Measurements from ENCODE around the gene LRIG2.
"Not testable (repeated sequence)": the region's sequence is repeated elsewhere in the genome, so short reads cannot be mapped to it uniquely, and the experiment has no call there.

Gene LRIG2

DNA sequence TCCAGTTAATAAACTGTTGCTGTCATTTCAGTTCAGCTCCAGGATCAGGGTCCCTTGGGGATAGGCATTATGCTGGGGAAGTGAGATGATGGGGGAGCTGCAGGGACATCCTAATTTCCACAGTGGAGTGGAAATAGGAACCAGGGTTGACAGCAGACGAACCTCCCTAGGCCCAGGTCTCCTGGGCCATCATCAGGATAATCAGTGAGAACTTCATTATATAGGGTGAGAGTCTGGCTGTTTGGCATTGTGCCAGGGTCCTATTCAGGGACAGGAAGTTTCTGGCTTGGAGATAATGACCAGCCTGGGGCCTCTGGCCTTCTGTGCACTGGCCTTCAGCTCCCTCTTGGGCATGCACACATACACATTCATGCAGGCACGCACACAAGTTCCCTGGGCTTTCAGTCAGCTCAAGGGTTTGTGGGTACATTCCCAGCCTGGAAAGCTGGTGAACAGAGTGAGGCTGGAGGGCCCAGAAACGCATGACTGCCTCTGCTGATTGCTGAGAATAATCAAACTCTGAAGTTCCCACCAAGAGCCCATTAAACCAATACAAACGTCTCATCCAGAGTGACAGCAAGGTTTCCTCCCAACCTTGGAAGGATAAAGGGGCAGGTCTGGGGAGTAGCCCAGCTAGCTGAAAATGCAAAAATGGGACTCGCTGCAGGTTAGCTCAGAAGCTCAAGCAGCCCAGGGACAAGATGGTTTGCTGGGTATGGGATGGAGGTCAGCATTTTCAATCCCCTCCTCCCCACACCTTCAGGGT, 13.9 kb upstream of the LRIG2 start:
- DNase-seq, result no peak

DNA sequence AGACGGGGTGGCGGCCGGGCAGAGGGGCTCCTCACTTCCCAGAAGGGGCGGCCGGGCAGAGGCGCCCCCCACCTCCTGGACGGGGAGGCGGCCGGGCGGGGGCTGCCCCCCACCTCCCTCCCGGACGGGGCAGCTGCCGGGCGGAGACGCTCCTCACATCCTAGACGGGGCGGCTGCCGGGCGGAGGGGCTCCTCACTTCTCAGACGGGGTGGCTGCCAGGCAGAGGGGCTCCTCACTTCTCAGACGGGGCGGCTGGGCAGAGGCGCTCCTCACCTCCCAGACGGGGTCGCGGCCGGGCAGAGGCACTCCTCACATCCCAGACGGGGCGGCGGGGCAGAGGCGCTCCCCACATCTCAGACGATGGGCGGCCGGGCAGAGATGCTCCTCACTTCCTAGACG, 9.5 kb upstream of the LRIG2 start:
- DNase-seq, result not testable (repeated sequence)

DNA sequence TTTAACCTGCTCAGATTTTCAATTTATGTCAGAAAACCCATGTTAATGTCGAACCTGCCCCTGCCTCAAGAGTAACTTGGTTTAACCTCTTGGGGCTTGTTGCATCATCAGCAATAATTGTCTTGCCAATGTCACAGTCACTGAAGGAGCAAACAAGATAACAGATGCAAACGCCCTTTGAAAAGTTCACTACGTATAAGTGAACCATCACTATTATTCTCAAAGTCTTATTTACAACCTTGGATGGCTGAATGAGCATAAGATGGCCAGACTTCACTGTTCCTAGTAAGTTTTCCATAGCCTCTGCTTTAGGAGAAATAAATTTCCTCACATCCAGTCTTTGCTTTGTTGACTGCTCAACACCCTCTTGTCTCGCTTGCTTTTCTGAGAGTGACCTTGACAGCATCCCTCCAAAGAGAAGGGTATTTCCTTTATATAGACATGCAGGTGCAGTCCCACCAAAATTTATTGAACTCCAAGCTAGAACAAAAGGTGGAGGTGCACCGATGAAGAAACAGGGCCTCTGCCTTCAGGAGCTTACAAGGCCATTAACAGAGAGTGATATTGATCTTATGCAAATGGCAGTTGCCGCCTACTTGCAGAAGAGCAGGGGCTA, 749 bp upstream of the LRIG2 start:
- DNase-seq, result no peak

DNA sequence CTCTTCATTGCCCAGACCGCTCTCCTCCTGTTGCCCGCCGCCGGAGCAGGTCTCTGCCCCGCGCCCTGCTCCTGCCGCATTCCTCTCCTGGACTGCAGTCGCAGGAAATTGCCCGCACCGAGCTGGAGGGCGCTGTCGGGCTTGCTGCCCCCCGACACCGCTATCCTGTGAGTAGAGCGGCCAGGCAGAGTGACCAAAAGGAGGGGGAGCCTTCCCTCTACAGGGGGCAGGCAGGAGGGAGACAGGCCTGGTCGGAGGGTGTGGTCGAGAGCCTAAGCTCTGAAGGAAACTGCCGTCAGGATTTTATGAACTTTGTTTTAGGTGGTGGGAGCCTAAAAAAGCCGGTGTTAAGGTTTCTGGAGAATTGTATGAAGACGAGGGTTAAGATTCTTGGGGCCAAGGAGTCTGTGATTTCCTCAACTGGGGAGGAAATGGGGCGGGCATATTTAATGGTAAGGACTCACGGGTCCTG, 517 bp downstream of the LRIG2 start:
- no peak for DNase-seq

DNA sequence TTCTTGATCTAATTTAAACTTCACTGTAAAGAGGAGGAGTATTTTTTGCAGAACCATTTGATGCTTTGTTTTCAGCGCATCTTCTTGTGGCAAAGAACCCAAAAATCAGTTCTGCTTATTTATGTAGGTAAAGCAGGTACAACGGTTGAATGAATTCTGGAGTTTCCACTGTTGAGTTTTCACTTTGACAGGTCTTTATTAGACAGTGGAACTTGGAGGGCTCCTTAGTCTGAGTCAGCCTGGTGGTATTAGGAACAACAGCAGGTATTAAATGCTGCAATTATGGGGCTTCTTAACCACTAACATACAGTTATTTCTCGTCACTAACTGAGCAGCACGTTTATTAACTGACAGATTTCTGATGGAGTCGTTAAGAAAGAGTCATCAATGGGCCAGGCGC, 1.2 kb downstream of the LRIG2 start:
- DNase-seq, result no peak

DNA sequence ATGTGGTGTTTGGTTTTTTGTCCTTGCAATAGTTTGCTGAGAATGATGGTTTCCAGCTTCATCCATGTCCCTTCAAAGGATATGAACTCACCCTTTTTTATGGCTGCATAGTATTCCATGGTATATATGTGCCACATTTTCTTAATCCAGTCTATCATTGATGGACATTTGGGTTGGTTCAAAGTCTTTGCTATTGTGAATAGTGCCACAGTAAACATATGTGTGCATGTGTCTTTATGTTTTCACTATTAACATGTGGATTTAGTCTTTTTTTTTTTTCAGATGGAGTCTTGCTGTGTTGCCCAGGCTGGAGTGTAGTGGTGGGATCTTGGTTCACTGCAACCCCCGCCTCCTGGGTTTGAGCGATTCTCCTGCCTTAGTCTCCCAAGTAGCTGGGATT, 5.0 kb downstream of the LRIG2 start:
- not testable (repeated sequence) for DNase-seq

DNA sequence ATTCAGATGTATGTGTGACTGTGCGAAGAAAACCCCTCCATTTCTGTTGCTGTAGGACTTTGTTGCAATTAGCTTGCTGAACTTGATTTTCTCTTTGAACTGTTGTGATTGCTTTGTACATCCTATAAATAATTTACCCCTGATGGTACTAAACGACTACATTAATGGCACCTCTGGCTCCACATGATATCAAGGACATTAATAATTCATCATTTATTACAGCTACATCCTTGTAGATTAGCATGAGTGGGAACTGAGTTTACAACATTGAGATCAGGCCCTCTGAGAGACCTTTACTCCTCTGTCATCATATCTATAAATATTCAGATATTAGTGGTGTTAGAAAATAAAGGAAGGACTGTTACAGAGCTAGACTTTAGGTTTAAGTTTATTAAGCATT, 13.5 kb downstream of the LRIG2 start:
- DNase-seq, result no peak

DNA sequence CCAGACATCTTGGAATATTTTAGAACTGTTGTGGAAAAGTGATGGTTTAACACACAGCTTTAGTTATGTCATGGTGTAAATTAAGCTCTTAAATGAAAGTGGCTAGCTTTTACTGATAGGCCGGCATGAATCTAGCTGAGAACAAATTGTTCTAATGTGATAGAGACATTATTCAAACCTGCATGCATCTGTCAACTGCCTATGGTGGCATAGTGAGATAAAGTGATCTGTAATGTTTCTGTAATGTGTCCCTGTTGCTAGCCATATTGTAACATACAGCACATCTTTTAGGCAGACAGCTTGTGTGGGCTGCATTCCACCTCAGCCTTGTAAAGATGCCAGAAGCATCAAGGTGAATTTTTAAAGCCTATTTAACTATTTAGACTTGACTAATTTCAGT, 16.0 kb downstream of the LRIG2 start:
- DNase-seq, result no peak

DNA sequence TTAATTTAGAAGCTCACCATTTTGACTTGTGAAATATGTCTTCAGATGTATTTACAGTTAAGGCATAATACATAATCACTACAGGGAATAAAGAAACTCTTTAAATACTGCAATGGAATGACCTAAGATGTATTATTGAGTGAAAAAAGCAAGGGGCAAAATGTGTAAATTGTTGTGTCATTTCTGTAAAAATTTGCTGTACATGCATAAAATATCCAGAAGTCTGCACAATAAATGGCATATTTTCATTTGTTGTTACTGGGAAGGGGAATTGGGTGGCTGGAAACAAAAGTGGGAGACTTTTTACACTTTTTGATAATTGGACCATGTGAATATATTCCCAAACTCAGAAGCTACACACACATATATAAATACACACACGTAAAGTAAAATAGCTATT, 17.1 kb downstream of the LRIG2 start:
- DNase-seq, result no peak

DNA sequence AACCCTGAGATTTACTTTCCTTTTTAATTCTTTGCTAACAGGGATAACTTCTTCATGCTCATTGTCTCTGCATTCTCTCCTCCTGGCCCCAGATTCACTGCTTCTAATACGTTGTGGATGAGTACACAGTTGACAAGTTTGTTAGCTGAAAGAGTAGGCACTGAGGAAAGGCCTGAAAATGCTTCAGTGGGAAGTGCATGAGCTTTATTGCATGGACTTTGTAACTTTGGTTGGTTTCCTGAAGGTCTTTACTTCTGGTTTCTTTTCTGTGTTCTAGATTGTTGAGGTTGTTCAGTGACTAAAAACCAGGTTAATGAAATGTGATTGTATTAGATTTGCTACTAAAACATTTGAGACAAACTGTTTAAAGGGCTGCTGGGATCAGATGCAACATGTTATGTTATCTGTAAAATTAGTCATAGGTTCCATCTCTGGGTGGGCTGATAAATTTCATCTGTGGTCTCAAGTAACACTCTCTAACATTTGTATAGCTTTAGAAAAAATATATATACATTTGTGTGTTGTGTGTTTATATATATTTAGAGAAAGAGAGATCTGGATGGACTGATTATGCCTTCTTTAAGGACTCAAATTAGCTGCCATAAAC, 19.1 kb downstream of the LRIG2 start:
- DNase-seq, result no peak

DNA sequence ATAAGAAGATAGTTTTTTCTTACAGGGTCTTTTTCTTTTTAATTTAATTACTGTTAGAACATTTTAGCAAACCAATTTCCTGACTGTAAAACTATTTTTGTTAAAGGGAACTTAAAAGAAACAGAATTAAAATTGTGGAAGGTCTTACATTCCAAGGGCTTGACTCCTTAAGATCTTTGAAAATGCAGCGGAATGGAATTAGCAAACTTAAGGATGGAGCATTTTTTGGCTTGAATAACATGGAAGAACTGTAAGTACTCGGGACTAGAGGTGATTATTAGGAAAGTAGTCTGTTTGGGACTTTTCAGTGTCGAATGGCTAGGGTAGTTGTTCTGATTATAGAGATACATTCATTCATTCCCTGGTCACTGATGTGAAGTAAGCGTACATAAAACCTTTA, 21.5 kb downstream of the LRIG2 start:
- DNase-seq, result no peak

DNA sequence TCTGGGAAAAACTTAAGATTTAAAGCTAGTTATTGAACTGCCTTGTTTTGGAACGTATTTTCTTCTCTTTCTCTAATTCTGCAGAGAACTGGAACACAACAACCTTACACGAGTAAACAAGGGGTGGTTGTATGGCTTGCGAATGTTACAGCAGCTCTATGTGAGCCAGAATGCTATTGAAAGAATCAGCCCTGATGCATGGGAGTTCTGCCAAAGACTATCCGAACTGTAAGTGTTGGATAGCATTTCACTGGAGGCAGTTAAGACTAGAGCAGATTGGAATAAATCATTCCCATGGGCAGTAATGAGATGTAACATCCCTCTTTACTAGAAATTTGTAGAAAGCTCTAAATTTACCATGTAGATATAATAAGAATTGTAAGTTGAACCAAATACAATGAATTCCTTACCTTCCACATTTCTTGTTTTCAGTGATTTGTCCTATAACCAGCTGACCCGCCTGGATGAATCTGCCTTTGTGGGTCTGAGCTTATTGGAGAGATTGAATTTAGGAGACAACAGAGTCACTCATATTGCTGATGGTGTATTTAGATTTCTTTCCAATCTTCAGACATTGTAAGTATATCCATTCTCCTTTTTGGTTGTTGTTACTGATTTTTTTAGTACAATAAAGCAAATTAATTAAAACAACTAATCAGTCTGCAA, 22.9 kb downstream of the LRIG2 start:
- DNase-seq, result no peak

DNA sequence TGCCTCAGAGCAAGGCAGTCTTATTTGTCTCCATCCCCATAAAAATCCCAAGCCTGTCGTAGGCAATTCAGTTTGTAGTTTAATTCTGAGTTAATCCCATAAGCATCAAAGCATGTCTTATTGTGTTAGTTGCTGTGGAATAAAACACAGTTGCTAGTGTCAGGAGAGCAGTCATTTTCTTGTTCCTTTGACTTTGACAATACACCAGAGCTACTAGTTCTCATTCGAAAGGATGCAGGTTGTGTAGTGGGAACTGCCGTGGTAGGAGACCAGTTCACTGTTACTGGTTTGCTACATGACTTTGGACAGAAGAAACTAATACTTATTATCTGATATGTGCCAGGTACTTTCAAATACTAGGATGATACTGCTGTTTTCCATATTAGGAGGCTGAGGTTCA, 23.5 kb downstream of the LRIG2 start:
- DNase-seq, result no peak

DNA sequence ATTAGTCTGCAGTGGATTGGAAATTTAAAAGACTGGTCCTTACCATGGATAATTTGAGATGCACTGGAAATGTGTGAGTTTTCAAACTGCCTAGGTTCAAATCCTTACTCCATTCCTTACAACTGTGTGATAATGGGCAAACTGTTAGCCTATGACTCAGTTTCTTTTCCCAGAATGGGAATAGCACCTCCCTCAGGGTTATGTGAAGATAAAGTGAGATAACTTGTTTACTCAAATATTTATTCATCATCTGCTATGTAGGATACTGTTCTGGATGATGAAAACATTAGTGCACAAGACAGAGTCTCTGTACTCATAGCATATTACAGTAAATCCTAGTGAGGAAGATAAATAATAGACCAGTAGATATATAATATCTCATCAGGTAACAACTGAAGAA, 28.6 kb downstream of the LRIG2 start:
- no peak for DNase-seq

DNA sequence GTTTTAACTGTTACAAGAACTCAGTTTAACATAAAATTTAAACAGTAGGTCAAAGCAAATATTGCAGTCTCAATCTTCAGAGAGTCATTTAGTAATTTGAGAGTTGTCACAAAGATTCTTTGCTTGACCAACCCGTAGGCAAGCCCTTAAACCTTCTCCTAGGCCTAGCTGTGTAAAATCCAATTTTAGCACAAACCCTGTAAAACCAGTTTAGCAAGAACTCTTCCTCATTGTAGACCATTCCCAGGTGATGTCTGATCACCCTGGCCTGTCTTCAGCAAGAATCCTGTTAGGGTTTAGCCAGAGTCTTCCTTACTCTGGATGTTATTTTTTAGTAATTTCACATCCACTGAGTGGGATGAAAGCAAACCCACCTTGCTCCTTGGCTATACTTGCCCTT, 30.1 kb downstream of the LRIG2 start:
- DNase-seq, result no peak

DNA sequence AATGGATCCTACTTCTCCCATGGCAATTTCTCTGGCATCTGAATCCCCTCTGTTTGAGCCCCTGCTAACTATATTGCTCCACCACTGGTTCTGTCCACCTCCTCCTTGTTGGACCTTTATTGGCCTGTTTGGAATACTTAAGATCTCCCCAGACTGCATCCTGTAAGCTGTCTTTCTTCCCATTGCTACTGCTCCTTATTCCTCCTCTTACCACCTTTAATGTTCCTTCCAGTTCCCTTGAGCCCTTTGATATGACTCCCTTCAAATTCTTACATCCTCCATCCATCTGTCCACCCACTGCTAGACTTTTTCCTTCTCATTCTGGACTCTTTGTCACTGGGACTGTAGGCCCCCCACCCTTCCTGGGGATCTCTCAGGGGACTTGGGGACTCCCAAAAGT, 31.0 kb downstream of the LRIG2 start:
- no peak for DNase-seq

DNA sequence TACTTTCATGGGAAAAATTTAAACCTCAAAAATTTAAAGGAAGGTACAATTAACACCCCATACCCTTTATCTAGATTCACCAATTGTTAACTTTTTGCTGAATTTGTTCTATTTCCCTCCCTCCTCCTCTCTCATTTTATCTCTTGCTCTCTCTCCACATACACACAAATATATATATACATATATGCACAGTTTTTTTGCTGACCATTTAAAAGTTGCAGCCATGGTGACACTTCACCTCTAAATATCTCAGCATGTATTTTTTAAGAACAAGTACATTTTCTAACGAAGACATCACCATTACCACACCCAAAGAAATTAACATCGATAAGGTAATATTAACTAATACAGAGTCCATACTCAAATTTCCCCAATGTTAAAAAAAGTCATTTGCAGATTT, 33.9 kb downstream of the LRIG2 start:
- no peak for DNase-seq

DNA sequence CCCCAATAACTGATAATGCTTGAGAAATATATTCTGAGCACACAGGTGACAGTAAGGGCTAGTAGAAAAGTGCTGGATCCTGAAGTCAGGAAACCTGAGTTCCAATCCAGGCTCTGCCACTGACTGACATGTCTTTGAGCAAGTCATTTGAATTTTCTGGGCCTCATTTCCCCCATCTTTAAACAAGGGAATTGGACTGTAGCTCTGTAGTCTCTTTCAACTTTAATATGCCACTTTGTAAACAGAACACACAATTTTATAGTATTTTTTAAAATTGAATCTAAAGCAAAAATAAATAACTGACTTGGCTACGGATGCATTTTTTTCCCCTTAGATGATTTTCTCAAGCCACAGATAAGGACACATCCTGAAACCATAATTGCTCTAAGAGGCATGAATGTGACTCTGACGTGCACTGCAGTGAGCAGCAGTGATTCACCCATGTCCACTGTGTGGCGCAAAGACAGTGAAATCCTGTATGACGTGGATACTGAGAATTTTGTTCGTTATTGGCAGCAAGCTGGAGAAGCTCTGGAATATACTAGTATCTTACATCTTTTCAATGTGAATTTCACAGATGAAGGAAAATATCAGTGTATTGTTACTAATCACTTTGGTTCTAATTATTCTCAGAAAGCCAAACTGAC, 37.0 kb downstream of the LRIG2 start:
- DNase-seq, result no peak

DNA sequence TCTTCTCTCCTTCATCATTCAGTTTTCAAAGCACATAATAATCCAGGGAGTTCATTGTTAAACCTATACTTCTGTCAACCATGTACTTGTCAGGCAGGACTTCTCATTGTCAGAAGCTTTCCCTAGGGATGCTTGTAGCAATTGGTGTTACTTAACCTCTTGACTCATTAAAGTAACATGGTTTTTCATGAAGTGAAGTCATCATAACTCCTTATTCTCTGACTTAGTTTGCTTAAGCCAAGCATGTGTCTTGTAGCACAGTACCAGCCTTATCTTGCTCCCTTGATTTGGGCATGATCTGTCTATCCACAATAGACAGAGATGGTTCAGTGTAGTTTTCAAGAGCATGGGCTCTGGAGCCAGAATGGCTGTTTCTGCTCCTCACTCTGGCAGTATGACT, 45.3 kb downstream of the LRIG2 start:
- DNase-seq, result no peak

DNA sequence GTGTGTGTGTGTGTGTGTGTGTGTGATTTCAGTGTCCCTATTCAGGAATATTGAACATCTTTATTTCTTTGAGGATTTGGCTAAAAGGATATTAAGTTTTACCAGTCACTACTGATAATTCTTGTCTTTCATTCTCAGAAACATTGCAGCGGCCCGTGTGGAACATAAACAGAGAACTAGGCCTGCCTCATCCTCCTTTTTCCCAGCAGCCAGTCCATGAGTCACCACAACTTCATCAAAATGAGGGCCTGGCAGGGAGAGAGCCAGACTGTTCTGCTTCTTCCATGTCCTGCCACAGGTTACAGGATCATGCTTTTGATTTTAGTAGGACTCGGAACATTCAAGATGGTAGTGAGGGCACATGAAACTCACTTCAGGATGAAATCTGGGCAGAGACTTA, 50.7 kb downstream of the LRIG2 start:
- DNase-seq, result no peak

DNA sequence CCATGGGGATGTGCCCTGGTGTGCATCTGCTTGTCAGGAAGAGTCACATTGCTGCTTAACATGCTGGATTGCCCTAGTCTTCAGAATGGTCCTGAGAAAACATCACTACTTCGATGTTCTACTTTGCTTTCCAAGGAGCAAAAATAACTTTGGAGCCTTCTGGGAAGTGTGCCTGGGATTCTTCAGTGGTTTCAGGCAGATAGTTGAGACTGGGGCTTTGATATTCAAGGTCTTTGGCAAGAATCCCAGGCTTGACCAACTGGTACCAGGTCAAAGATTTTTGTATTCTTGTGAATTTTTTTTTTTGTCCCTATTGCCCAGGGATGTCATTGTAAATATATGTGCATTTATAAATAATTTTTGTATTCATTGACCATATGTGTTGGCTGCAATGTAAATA, 51.4 kb downstream of the LRIG2 start:
- DNase-seq, result no peak

DNA sequence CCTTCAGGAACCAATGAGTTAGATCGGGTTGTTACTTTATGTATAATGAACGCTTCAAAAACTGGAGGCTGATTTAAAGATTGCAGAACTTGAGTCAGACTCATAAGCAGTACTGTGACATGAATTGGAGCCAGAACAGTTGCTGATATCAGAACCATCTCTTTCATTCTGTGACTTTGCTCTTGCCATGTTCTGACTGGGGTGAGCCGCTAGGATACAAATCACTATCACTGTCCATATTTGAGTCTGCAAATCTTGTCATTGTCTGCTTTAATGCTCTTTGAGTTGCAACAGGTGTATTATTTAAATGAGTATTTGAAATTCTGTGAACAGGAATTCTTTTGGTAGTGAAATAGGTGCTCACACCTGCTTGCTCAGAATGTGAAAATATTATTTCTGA, 52.5 kb downstream of the LRIG2 start:
- DNase-seq, result no peak

DNA sequence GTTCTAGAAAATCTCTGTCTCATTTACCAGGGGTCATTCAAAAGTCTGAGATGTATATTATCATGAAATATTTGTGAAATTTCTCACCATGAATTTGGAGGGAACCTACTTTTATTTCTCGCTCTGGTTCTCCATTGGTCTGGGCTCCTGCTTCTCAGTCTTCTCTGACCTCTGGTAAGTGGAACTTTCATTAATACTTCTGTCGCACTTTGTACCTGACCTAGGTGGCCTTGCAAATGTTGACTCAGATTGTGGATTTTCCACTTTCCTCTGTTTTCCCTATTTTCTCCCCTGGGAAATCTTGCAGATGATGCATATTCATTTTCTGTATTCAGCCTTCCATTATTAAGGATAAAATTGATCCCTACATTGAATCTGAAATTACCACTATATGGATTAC, 53.2 kb downstream of the LRIG2 start:
- no peak for DNase-seq
